K562 (cell line): ENCODE measurements around the gene LASP1NB.
A peak's percentile ranks its signal among the peaks of the same experiment; 100 is the strongest.

Experiments used
- CBFA2T2 ChIP-seq: fragments of 450-650 bp; conservative IDR thresholded peaks from 2 replicates; pipeline ENCODE4 v1.6.1; 2017; ENCODE audit warnings: mild to moderate bottlenecking
- CHD4 ChIP-seq: fragments of 200-600 bp; sonication (generic); IDR thresholded peaks from 3 replicates; pipeline ENCODE4 v1.6.1; 2012; ENCODE audit warnings: low read depth, mild to moderate bottlenecking, mixed read lengths, low read length, inconsistent platforms; ENCODE audit not compliant: insufficient read depth, insufficient replicate concordance, poor library complexity, severe bottlenecking
- E2F5 ChIP-seq: sonication (generic); formaldehyde crosslinking; IDR thresholded peaks from 2 replicates; pipeline ENCODE4 v1.8.0; 2022; ENCODE audit warnings: mild to moderate bottlenecking, missing genetic modification reagents
- EP400 ChIP-seq: fragments of 450-650 bp; IDR thresholded peaks from 2 replicates; pipeline ENCODE4 v1.6.1; 2017; ENCODE audit warnings: antibody characterized with exemption, mild to moderate bottlenecking, moderate library complexity
- FOXO4 ChIP-seq: fragments of 450-650 bp; formaldehyde crosslinking; IDR thresholded peaks from 2 replicates; pipeline ENCODE4 v1.4.0; 2020; ENCODE audit warnings: mild to moderate bottlenecking, moderate library complexity
- KLF16 ChIP-seq: IDR thresholded peaks from 2 replicates; pipeline ENCODE4 v1.6.1; 2016; ENCODE audit warnings: antibody characterized with exemption
- MXD1 ChIP-seq: fragments of 250-450 bp; sonication (Bioruptor Pico); IDR thresholded peaks from 2 replicates; pipeline ENCODE4 v1.8.0; 2021; ENCODE audit warnings: borderline replicate concordance, mild to moderate bottlenecking, moderate library complexity; ENCODE audit not compliant: poor library complexity, severe bottlenecking
- NCOA4 ChIP-seq: fragments of 450-650 bp; IDR thresholded peaks from 2 replicates; pipeline ENCODE4 v1.6.1; 2018; ENCODE audit warnings: mild to moderate bottlenecking; ENCODE audit not compliant: partially characterized antibody
- NFIX ChIP-seq: fragments of 250-450 bp; sonication (Bioruptor Pico); IDR thresholded peaks from 2 replicates; pipeline ENCODE4 v1.4.0; 2020; ENCODE audit warnings: low read depth, mild to moderate bottlenecking, moderate library complexity
- PRPF4 ChIP-seq: fragments of 200-400 bp; formaldehyde crosslinking; IDR thresholded peaks from one replicate; pipeline ENCODE4 v1.6.1; 2017; ENCODE audit warnings: low read length, low read depth, mild to moderate bottlenecking; ENCODE audit not compliant: insufficient read depth, poor library complexity, severe bottlenecking
- RB1 ChIP-seq: fragments of 450-650 bp; IDR thresholded peaks from 2 replicates; pipeline ENCODE4 v1.6.1; 2017; ENCODE audit warnings: low read depth, mild to moderate bottlenecking
- SMARCC2 ChIP-seq: fragments of 450-650 bp; IDR thresholded peaks from 2 replicates; pipeline ENCODE4 v1.6.1; 2017; ENCODE audit warnings: antibody characterized with exemption, moderate library complexity, mild to moderate bottlenecking, low read depth
- SRF ChIP-seq, 2 experiments: fragments of 250-450, 450-650 bp in 1 of 2; sonication (Bioruptor Pico) in 1 of 2; sonication (generic) in 1 of 2; formaldehyde crosslinking; IDR thresholded peaks; 2 replicates each; pipeline versions ENCODE4 v1.5.0 to v1.5.1; 2020 to 2022; ENCODE audit warnings: mild to moderate bottlenecking in 1 of 2, missing genetic modification reagents in 1 of 2
- SRSF3 ChIP-seq: fragments of 200-400 bp; formaldehyde crosslinking; IDR thresholded peaks from 2 replicates; pipeline ENCODE4 v1.6.1; 2016; ENCODE audit warnings: mild to moderate bottlenecking, low read length, moderate library complexity; ENCODE audit not compliant: insufficient read depth
- ZNF24 ChIP-seq: fragments of 450-650 bp; IDR thresholded peaks from 2 replicates; pipeline ENCODE4 v1.6.1; 2016
- ZNF766 ChIP-seq: fragments of 200-800 bp; sonication (Bioruptor generic); conservative IDR thresholded peaks from 2 replicates; pipeline ENCODE4 v1.6.1; 2016; ENCODE audit warnings: missing genetic modification characterization, missing compliant biosample characterization
- TF ChIP-seq, protein P1 (sequence below), 2 experiments: fragments of 450-650 bp; formaldehyde crosslinking in 1 of 2; IDR thresholded peaks; 2 replicates each; pipeline versions ENCODE4 v1.4.0 to v1.6.1; 2014 to 2020; ENCODE audit warnings: mild to moderate bottlenecking in 2 of 2, borderline replicate concordance in 1 of 2, low read depth in 1 of 2

LASP1NB gene

GRCh38 chr17:38881600-38882191, 43.7 kb upstream of the LASP1NB start (continued):
- TF ChIP-seq CHD4 (no peak), NCOA4 (no peak), KLF16 (no peak), CBFA2T2 (peak; percentile 75), SRSF3 (no peak), PRPF4 (no peak), MXD1 (CRISPR knock-in tag) (no peak), EP400 (peak; percentile 57; the same call in 1 of the 2 replicates), ZNF24 (no peak), FOXO4 (CRISPR knock-in tag) (no peak), SMARCC2 (no peak), RB1 (no peak), E2F5 (CRISPR knock-in tag) (no peak), ZNF766 (CRISPR knock-in tag) (no peak), SRF (CRISPR knock-in tag; IDR thresholded peaks at IDR 0.05) (no peak), NFIX (peak; percentile 96)
- TF ChIP-seq, protein P1, sequence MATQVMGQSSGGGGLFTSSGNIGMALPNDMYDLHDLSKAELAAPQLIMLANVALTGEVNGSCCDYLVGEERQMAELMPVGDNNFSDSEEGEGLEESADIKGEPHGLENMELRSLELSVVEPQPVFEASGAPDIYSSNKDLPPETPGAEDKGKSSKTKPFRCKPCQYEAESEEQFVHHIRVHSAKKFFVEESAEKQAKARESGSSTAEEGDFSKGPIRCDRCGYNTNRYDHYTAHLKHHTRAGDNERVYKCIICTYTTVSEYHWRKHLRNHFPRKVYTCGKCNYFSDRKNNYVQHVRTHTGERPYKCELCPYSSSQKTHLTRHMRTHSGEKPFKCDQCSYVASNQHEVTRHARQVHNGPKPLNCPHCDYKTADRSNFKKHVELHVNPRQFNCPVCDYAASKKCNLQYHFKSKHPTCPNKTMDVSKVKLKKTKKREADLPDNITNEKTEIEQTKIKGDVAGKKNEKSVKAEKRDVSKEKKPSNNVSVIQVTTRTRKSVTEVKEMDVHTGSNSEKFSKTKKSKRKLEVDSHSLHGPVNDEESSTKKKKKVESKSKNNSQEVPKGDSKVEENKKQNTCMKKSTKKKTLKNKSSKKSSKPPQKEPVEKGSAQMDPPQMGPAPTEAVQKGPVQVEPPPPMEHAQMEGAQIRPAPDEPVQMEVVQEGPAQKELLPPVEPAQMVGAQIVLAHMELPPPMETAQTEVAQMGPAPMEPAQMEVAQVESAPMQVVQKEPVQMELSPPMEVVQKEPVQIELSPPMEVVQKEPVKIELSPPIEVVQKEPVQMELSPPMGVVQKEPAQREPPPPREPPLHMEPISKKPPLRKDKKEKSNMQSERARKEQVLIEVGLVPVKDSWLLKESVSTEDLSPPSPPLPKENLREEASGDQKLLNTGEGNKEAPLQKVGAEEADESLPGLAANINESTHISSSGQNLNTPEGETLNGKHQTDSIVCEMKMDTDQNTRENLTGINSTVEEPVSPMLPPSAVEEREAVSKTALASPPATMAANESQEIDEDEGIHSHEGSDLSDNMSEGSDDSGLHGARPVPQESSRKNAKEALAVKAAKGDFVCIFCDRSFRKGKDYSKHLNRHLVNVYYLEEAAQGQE (IDR thresholded peaks at IDR 0.05; ENCODE audit: borderline replicate concordance) = peak; percentile 48; the same call in 1 of the 2 replicates
- TF ChIP-seq, protein P1 (CRISPR knock-in tag; IDR thresholded peaks at IDR 0.05; ENCODE audit: low read depth) = no peak
